HCT116 (cell line): ENCODE results near the gene RABGAP1.

Experiments
- CTCF ChIP-seq, 3 experiments: fragments of 200-600 bp in 1 of 3; sonication (generic) in 1 of 3; IDR thresholded peaks in 2 of 3; conservative IDR thresholded peaks in 1 of 3; 2 replicates each; pipeline ENCODE4 v1.5.1; 2012 to 2017; ENCODE audit warnings: low read depth in 2 of 3, low read length in 2 of 3, antibody characterized with exemption in 1 of 3, borderline replicate concordance in 1 of 3, control low read depth in 1 of 3, mild to moderate bottlenecking in 1 of 3, mixed read lengths in 1 of 3, mixed run types in 1 of 3, moderate library complexity in 1 of 3; ENCODE audit not compliant: insufficient read depth in 1 of 3
- POLR2A ChIP-seq: IDR thresholded peaks from 2 replicates; pipeline ENCODE4 v1.7.0; 2011; ENCODE audit warnings: borderline replicate concordance; ENCODE audit not compliant: insufficient read depth, insufficient read length; ENCODE audit errors: extremely low read depth
- POLR2AphosphoS5 ChIP-seq: IDR thresholded peaks from 2 replicates; pipeline ENCODE4 v1.6.1; 2011; ENCODE audit warnings: mild to moderate bottlenecking, low read depth, low read length, moderate library complexity
- ZBTB33 ChIP-seq: IDR thresholded peaks from 2 replicates; pipeline ENCODE4 v1.6.1; 2011; ENCODE audit warnings: mild to moderate bottlenecking, low read length, moderate library complexity; ENCODE audit not compliant: insufficient replicate concordance; ENCODE audit errors: extremely low read depth
- ZNF274 ChIP-seq: fragments of 200-500 bp; sonication (Bioruptor generic); IDR thresholded peaks from 2 replicates; pipeline ENCODE4 v1.6.1; 2014; ENCODE audit warnings: mild to moderate bottlenecking, low read depth, low read length, inconsistent platforms

GRCh38 chr9:123011878-123012528 is 71.2 kb downstream of the RABGAP1 start:
- TF ChIP-seq CTCF (IDR thresholded peaks at IDR 0.05 in 2 of 3, conservative IDR thresholded peaks at IDR 0.05 in 1 of 3; ENCODE audit: borderline replicate concordance in 1 of 3, insufficient read depth in 1 of 3, low read depth in 2 of 3, low read length in 2 of 3) (no peak), POLR2AphosphoS5 (no peak), ZBTB33 (no peak), ZNF274 (no peak), POLR2A (no peak)
